ENCODE data around the gene SBK3.

DNA sequence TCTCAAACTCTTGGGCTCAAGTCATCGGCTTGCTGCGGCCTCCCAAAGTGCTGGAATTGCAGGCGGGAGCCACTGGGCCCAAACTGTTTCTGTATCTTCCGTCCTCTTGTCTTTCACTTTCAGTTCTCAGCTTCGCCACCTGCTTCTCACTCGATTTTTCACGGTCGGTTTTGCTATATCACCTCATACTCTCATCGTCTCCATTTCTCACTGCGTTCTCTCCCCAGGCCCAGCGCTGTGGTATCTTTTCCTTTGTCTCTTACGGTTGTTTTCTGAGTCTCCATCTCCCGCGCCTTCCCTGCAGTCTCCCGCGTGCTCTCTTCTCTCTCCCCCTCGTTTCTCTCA is 42.2 kb downstream of the SBK3 start:
- TF ChIP-seq, protein P1, sequence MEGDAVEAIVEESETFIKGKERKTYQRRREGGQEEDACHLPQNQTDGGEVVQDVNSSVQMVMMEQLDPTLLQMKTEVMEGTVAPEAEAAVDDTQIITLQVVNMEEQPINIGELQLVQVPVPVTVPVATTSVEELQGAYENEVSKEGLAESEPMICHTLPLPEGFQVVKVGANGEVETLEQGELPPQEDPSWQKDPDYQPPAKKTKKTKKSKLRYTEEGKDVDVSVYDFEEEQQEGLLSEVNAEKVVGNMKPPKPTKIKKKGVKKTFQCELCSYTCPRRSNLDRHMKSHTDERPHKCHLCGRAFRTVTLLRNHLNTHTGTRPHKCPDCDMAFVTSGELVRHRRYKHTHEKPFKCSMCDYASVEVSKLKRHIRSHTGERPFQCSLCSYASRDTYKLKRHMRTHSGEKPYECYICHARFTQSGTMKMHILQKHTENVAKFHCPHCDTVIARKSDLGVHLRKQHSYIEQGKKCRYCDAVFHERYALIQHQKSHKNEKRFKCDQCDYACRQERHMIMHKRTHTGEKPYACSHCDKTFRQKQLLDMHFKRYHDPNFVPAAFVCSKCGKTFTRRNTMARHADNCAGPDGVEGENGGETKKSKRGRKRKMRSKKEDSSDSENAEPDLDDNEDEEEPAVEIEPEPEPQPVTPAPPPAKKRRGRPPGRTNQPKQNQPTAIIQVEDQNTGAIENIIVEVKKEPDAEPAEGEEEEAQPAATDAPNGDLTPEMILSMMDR (IDR thresholded peaks at IDR 0.05): no peak
- TF ChIP-seq POLR2AphosphoS5 (IDR thresholded peaks at IDR 0.05): no peak

Measured in stomach (tissue), 4 donors.